SK-N-MC (cell line): ENCODE measurements around the gene DENND1C.

ENCODE experiments used
- DNase-seq: peaks from one replicate; pipeline ENCODE4 v3.0.0-alpha.2; 2011; ENCODE audit warnings: low read depth, low spot score
- H3K27ac ChIP-seq: fragments of 200-600 bp; sonication (generic); 2 replicates; pipeline ENCODE4 v1.5.1; 2016; ENCODE audit warnings: mixed run types
- H3K36me3 ChIP-seq: fragments of 200-600 bp; sonication (generic); 2 replicates; pipeline ENCODE4 v1.6.1; 2017; ENCODE audit warnings: antibody characterized with exemption, low read length, mixed read lengths; ENCODE audit not compliant: insufficient read depth
- H3K4me3 ChIP-seq: fragments of 200-600 bp; sonication (generic); 2 replicates; pipeline ENCODE4 v1.5.1; 2016
- H3K9ac ChIP-seq: fragments of 200-600 bp; sonication (generic); 2 replicates; pipeline ENCODE4 v1.8.0; 2017; ENCODE audit warnings: mixed run types, mixed read lengths; ENCODE audit not compliant: insufficient read length
- H3K9me3 ChIP-seq: fragments of 200-600 bp; sonication (generic); 2 replicates; pipeline ENCODE4 v1.6.1; 2017; ENCODE audit warnings: low read depth, mild to moderate bottlenecking, antibody characterized with exemption, low read length, moderate library complexity, mixed read lengths
- EZH2 ChIP-seq: fragments of 200-600 bp; sonication (generic); IDR thresholded peaks from one replicate; pipeline ENCODE4 v1.6.1; 2017; ENCODE audit warnings: antibody characterized with exemption
- FOXP2 ChIP-seq: optimal IDR thresholded peaks from 2 replicates; pipeline ENCODE3; 2011; ENCODE audit warnings: mild to moderate bottlenecking, moderate library complexity; ENCODE audit not compliant: insufficient read depth; ENCODE audit errors: extremely low read length, control extremely low read depth
- POLR2AphosphoS5 ChIP-seq: IDR thresholded peaks from 2 replicates; pipeline ENCODE4 v1.6.1; 2012; ENCODE audit warnings: mild to moderate bottlenecking, low read depth, low read length, borderline replicate concordance

DENND1C gene

GRCh38 chr19:6417713-6418561, 63.6 kb downstream of the DENND1C start:
- no peak for TF ChIP-seq FOXP2
- no peak for TF ChIP-seq POLR2AphosphoS5
- no peak for TF ChIP-seq EZH2
- no peak overlapping the region for H3K4me3 ChIP-seq
- no peak overlapping the region for H3K27ac ChIP-seq
- DNase-seq = no peak
- H3K9me3 ChIP-seq = no peaks in the 10 kb centered on the region
- H3K9ac ChIP-seq = no peak overlapping the region
- peaks cover 91% of the 10 kb centered on the region for H3K36me3 ChIP-seq
